ENCODE measurements around the gene SECTM1.

Gene SECTM1

DNA sequence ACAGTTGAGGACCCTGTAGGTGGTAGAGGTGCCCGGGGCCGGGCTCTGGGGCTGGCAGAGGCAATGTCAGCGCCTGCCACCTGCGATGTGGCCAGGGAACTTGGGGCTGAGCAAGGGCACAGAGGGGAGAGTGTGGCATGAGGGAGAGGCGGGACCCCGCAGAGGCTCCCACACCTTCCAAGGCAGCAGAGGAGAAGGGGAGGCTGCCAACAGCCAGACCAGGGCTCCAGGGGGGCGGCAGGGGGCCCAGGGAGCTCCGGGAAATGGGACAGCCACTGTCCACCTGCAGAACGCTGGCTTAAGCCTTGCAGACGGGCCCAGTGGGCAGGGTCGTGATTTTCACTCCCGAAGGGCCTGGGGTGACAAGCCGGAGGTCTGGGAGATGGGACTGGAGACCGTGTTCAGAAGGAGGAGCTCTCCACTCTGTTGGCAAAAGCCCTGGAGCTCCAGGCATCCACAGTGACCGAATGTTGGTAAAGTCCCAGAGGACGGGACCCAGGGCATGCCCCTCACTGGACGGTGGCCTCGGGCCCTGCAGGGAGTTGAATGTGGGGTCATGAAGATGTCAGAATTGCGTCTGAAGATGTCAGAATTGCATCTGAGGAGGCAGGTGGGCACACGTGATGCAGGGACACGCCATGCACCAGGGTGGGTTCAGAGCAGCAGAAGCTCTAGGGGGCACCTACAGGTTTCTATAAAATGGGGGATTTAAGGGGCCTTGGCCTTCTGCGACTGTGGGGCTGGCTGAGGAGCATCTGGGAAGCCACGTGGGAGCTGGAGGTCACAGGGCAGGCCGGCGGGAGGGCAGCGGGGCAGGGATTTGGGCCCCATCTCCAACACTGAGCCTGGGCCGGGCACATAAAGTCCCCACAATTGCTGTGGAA is 34.8 kb downstream of the SECTM1 start:
- DNase-seq (ENCODE audit: low spot score) = no peak

- peak; percentile 78 for DNase-seq (ENCODE audit: low spot score)
These were observed 35.6 kb downstream of the SECTM1 start for GRCh38 chr17:82297714-82298537.

DNA sequence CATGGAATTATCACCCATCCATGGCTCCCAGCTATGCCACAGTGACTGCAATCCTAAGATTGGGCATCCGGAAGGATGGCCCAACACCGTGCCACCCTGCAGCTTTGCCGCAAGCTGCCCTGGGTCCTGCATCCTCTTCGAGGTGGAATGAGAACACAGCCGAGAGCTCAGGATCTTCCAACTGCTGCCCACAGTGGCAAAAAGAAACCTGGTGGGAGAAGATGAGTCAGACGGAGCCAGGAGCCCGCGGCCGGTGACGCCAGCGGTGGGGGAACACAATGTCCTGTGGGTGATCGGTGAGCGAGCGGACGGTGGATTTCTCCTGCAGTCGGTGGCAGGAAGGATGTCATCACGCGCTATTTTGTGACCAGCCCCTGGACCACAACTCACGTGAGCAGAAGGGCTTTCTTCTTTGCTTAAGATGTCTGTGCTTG is 36.3 kb downstream of the SECTM1 start:
- DNase-seq (ENCODE audit: low spot score) = peak; percentile 47

GRCh38 chr17:82296511-82297279 is 36.9 kb downstream of the SECTM1 start:
- no peak for DNase-seq (ENCODE audit: low spot score)

- no peak for DNase-seq (ENCODE audit: low spot score)
These were observed 38.1 kb downstream of the SECTM1 start for GRCh38 chr17:82295472-82295814.

DNA sequence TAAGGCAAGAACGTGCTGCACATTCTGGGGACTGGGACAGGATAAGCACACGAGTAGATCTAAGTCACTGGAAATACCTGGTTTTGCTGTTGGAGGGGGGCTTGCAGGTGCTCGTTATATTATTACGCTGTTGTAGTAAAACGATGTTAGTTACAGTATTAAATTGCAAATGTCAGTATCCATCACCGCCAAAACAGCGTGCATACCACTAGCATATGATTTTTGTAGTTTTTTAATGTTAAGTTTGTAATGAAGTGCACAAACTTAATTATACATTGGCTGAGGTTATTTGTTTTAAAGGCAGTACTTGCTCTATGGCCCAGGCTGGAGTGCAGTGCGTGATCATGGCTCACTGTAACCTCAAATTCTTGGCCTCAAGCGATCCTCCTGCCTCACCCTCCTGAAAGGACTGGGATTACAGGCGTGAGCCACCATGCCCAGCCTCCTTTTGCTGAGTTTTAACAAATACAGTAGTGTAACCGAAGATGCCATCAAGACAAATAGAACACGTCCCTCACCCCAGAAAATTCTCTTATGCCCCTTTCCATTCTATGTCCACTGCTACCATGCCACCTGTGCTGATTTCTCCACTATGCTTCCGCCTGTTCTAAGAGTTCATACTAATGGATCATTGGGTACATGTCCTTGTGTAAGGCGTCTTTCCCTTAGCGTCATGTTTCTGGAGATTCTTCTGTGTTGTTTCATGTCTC is 39.3 kb downstream of the SECTM1 start:
- DNase-seq (ENCODE audit: low spot score) = no peak

DNA sequence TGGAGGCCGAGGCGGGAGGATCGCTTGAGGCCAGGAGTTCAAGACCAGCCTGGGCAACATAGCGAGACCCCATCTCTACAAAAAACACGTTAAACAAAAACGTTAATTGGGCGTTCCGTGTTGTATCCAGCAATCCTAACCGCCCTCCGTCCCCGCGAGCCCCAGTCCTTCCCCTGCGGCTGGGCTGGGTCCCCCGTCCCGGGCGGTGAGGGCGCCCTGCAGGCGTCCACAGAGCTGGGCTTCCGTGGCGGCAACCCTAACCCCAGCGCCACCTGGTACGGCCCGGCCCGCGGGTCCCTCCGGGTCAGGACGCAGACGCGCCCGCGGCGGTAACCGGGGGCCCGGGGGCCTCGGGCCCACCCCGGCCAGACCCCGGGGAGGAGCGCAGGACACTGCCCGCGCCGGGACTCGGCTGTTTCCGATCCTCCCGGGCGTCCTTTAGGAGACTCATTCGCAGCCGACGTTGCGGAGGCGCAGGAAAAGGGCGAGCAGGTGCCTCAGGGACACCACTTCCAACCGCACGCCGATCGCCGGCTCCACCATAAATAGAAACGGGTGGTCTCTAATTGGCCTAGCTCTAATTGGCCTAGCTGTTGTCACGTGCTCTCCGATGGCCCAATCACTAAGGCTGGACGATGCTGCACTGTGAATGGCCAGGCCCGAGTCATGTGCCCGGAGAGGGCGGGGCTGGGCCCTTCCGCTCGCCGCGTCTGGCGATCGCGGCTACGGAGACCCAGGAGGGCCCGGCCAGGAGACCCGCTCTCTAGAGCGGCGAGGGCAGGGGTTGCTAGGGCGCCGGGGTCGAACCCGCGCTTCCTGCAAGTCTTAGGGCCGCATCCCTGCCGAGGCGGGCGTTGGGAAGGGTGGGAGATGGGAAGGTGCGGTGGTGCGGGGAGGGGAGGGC is 41.1 kb downstream of the SECTM1 start:
- DNase-seq (ENCODE audit: low spot score) = peak; percentile 99

GRCh38 chr17:82291582-82292250 is 41.9 kb downstream of the SECTM1 start:
- no peak for DNase-seq (ENCODE audit: low spot score)

GRCh38 chr17:82287868-82288801 is 45.4 kb downstream of the SECTM1 start:
- peak; percentile 55 for DNase-seq (ENCODE audit: low spot score)

DNA sequence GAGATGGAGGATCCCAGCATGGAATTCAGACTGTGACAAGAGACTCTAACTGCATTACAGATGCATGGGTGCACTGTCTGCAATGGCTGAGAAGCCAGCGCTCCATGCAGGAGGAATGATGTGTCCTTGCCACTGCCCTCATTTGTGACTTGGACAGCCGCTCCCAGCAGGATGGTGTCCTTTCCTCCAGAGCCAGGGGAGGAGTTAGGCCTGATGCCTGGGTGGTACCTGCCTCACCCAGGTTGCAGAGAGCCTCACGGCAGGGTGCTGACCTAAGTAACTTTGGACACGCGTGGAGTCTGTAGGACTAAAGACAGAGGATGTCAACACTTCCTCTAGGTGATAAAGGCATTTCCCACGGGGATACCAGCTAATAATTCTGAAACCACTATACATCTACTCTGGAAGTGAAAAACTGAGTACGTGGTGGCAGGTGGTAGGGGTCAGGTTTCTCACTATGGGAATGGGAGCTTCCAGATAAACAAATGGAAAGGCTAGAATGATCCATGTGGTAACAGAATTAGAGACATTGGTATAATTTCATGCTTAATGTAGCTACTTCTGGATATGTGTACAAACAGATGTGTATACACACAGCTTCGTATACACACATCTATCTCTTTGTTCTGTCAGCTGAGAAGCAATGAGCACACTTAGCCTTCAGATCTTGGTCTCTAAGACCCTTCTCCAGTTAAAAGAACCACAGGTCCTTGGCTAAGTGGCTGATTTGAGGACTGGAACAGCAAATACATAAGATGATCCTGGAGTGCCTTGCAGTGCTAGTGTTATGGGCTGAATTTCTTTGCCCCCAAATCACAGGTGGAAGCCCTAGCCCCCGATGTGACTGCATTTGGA is 46.3 kb downstream of the SECTM1 start:
- no peak for DNase-seq (ENCODE audit: low spot score)

DNA sequence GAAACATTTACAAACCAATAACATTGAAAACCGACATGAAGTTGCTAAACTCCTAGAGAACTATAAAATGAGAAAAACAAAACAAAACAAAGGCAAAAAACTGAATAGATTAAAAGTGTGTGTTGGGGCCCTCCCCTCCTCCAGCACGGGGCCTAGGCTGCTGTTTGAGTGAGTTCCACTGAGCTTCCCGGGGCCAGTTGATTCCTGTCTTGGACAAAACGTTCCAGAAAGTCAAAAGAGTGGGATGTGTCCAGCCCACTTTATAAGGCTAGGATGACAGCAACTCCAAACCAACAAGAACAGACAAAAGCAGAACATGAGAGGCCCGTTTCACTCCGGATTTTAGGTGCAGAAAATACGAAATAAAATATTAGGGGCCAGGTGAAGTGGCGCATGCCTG is 48.4 kb downstream of the SECTM1 start:
- DNase-seq (ENCODE audit: low spot score) = no peak

- DNase-seq (ENCODE audit: low spot score) = no peak
These were observed 50.3 kb downstream of the SECTM1 start for GRCh38 chr17:82283208-82283749.

- DNase-seq (ENCODE audit: low spot score) = no peak
These were observed 51.0 kb downstream of the SECTM1 start for GRCh38 chr17:82282239-82283207.

GRCh38 chr17:82281502-82282238 is 51.9 kb downstream of the SECTM1 start:
- DNase-seq (ENCODE audit: low spot score) = no peak

DNA sequence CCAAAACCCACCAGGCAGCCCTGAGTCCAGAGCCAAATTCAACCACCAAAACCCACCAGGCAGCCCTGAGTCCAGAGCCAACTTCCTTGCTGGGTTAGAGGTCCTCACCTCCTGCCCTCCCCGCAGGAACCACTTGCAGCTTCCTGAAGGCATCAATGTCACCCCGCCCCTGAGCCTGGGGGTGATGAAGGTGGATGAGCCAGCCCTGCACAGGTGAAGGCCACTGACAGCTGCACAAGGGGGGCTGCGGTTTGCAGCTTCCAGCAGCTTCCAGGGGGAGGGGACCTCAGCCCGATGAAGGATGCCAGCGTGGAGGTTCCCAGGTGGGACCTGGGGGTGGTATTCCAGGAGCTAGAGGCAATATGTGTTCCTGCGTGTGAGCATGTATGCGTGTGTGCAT is 52.5 kb downstream of the SECTM1 start:
- DNase-seq (ENCODE audit: low spot score) = no peak

GRCh38 chr17:82280537-82280936 is 53.0 kb downstream of the SECTM1 start:
- DNase-seq (ENCODE audit: low spot score) = no peak

Measured in COLO829 (cell line).